NCI-H524 (cell line): Measurements from ENCODE around the gene UBA7.
"Not testable (repeated sequence)": the region's sequence is repeated elsewhere in the genome, so short reads cannot be mapped to it uniquely, and the experiment has no call there.

Experiments
- DNase-seq, 2 experiments: peaks; one replicate each; lab custom pipeline; 2025; lab: John Stamatoyannopoulos, UW

Gene UBA7, protein sequence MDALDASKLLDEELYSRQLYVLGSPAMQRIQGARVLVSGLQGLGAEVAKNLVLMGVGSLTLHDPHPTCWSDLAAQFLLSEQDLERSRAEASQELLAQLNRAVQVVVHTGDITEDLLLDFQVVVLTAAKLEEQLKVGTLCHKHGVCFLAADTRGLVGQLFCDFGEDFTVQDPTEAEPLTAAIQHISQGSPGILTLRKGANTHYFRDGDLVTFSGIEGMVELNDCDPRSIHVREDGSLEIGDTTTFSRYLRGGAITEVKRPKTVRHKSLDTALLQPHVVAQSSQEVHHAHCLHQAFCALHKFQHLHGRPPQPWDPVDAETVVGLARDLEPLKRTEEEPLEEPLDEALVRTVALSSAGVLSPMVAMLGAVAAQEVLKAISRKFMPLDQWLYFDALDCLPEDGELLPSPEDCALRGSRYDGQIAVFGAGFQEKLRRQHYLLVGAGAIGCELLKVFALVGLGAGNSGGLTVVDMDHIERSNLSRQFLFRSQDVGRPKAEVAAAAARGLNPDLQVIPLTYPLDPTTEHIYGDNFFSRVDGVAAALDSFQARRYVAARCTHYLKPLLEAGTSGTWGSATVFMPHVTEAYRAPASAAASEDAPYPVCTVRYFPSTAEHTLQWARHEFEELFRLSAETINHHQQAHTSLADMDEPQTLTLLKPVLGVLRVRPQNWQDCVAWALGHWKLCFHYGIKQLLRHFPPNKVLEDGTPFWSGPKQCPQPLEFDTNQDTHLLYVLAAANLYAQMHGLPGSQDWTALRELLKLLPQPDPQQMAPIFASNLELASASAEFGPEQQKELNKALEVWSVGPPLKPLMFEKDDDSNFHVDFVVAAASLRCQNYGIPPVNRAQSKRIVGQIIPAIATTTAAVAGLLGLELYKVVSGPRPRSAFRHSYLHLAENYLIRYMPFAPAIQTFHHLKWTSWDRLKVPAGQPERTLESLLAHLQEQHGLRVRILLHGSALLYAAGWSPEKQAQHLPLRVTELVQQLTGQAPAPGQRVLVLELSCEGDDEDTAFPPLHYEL

DNA sequence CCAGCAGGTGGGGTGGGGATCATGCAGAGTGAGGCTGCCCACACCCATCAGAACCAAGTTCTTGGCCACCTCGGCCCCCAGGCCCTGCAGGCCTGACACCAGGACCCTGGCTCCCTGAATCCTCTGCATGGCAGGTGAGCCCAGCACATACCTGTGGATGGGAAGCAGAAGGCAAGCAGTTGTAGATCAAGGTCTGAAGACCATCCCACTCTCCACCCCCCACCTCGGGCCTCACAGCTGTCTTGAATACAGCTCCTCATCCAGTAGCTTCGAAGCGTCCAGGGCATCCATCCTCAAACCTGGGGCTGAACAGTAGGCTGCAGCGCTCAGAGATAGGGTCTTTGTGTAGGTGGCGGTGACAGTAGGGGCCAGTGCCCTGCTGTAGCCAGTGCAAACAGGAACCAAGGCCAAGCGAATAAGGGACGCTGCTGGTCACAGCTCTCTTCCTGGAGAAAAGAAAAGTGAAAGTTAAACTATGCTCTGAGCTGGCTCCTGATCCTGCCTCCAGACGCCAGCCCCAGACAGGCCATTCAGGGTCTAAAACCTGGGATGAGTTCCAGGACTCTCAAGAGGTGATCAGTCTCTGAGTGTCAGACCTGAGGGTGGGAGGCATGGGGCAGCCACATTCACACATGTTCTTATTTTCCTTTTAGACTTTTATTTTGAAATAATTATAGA, at the start of gene UBA7:
Gene UBA7, minus strand, starts transcription at position 457 of the 678 bp plus-strand sequence. Its CDS starts 166 bp downstream, at position 291.
- DNase-seq: no peak

DNA sequence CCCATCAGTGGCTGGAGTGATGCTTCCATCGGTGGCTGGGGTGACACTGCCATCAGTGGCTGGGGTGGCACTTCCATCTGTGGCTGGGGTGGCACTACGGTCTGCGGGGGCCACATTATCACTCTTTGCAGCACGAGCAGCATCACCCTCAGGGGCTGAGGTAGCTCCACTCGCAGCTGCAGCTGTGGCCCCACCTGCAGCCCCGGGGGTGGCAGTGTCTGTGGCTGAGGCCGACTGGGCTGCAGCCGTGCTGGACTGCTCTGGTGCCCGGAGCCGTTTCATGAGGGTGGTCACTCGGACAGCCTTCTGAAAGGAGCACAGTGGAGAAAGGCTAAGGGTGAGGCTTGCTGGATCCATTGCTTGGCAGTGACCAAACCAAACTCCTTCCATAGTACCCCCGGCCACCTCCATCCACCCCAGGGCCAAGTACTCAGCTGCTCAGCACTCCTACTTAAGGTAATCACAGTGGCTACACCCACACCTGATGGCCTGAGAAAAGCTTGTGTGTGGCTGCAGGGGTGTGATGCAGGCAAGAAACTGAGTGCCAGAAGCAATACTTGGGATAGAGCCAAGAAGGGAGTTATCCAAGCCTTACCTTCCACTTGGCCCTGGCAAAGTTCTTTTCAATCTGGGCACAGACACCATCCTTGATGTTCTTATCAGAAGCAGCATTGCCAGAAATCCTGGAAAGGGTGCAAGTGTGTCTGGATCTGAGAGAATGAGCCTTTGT, 46.0 kb upstream of the UBA7 start:
- no peak for DNase-seq

DNA sequence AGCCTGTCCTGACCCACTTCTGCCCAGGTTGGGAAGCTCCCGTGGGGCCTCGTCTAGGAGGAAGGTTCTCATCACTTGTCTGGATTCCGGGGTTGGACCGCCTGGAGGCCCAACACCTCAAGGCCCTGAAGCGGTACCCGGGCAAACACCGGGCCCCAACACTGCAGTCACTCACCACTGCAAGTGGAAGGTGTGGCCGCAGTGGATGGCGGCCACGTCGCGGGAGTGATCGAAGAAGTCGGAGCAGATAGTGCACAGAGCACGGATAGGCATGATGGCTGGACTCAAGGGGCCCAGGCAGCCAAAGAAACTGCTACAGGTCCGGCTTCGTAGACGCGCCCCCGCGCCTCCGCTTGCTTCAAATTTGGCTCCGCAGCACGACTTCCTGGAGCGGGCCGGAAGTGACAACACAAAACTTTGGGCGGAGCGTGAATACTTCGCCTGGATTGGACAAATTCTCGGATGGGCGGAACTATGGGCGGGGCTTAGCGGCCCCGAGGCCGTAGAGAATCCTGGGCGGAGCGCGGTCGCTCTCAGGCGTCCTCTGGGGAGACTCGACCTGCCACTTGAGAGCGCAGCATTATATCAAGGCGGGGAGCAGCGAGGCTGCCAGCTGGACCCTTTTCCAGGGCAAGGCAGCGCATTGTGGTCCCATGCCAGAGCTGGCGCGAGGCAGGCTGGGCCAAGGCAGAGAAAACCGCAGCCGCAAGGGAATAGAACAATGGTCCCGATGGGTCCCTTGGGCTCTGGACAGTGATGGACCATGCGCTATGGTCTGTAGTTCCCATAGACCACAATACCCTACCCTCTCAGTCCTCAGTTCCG, 42.6 kb upstream of the UBA7 start, which contains the start of gene TRAIP:
Gene TRAIP, minus strand, starts transcription at position 384 of the 825 bp plus-strand sequence. Its CDS starts 111 bp downstream, at position 273.
- DNase-seq: peak; percentile 96 to 97

DNA sequence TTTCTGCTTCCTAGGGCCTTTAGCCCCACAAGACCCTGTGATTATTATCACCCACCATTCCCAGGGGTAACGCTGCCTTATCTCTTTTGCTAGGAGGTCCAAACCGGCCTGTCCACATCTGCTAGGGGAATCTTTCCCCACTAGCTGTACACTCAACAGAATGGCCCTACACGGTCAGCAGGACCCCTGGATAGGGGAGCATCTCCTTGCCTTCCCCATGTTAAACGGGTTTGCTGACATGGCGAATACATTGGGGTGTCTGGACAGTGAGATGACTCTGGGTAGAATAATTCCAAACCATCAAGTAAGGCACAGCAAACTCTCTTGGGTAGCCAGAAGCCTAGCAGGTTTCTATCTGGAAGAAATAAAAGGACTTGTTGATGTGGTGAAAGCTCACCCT, 41.9 kb upstream of the UBA7 start:
- no peak for DNase-seq

DNA sequence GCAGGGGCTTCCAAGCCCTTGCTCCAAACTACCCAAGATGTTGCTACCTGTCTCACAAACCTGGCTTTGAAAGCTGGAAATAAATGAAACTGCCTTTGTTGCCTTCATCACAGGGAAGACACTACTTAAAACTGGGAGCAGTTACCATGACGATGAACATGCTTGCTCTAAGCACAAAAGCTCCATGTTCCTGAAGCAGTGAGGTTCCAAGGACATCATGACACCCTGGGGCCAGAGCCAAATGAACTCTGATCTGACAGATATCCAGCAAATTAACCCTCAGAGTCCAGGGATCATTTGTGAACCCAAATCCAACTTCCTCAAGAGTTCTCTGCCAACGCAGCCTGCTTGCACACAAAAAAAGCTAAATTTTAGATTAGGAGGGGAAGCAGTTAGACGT, 31.9 kb upstream of the UBA7 start:
- no peak for DNase-seq

DNA sequence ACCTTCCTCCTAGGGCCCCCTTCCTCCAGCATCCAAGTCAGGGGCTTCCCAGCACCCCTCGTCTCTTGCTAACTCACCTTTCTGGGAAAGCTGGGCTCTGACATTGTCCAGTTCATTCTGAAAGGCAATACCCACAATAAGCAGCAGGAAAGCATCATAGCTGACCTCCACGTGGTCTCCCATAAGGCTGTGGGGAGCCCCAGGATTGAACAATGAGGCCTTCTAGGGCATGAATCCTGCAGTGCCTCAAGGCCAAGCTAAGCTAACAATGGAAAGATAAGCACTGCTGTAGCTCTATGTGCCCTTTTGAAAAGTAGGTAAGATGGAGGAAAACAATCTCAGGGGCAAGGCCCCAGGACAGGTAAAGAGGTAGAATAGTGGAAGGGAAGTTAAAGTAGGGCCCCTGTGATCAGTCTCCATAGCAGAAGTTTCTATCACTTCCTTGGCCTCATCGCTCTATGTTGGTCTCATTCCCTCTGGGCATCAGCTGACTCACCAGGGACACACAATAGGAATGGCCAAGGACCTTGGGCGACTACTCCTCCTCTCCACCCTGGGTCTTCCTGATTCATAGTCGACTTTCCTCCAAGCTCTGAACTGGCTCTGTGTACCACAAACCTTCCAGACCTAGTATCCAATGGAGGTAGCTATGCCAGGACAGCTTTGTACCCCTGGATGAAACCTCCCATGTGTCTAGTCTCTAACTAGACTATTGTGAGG, 30.9 kb upstream of the UBA7 start:
- no peak for DNase-seq

DNA sequence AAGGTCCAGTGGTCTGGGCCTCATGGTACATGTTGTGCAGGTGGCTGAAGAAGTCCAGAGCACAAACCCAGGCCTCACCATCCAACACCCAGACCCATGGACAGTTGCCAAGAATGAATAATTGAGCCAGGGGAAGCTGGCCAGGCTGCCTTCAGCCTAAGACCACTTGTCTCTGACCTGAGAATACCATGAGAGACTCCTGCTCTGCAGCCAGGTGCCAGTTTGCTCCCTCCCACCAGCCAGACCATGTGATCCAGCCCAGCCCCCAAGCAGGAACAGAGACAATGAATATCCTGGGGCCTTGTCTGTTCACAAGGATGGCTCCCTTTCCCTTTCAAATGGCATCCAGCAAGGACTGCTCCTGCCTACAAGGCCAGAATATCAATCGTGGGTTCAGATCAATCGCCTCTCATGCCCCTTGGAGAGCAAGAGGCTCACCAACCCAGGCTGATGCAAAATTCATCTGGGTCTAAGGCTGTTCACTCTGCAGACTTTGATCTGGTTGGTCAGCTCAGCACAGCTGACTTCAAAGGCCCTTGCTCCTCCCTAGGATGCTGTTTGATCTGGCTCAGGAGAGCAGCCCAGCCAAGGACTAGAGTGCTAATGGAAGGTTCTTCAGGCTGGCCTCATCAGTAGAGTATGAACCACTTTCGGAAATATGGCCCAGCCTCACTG, 29.2 kb upstream of the UBA7 start:
- DNase-seq: no peak

DNA sequence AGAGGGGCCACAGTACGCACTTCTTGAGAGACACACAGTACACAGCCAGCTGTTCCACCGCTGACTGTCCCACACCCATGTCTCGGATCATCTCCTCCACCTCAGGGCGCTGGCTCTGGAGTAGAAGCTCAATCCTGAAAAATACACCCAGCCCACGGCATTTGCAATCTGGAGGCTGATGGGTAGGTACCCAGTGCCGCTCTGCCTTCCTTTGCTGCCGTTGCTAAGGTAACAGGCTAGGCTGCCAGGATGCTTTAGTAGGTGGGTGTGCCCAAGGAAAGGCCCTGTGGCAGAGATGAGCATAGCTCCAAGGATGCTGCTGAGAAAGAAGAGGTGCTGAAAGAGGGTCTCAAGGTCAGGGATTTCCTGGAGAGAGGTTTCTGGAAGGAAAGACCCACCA, 28.1 kb upstream of the UBA7 start:
- no peak for DNase-seq

DNA sequence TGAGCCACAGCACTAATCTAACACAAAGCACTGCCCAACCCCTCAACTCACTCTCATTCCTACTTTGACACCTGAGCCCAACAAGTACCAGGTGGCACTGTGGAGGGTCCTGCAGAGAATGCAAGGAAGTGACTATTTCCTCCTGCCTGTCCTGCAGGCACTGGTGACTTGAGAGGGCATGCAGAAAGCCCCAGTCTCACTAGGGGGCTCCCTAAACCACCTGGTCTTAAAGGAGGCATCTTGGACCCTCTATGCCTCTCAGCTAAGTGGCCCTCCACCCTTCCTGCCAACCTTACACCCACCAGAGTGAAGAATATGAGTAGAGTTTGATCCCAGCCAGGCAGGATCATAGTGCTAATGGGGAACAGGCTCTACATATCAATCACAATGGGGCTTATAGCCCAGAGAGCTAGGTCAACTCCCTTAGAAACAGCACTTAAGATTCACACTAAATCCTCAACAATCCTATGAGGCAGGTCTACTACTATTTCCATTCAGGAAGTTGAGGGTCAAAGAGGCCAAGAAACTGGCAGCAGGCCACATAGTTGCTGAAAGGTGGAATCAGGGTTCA, 27.5 kb upstream of the UBA7 start:
- peak; percentile 4 to 71 for DNase-seq

DNA sequence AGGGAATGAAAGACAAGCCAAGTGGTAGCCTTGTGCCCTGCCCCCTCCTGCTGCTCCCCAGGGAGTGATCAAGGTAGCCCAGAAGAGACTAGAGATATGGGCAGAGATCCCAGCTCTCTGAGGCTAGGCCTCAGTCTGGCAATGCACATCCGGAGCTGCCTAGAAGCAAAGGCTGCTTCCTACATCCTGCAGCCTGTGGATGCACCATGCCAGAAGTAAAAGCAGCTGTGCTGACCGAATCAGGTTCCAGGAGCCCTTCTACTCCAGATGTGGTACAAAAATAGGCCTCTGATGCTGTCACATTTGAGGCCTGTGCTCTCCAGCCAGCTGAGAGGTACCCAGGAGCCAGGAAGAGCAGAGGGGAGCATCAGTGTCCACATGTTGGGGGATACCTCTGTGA, 26.6 kb upstream of the UBA7 start:
- no peak for DNase-seq

DNA sequence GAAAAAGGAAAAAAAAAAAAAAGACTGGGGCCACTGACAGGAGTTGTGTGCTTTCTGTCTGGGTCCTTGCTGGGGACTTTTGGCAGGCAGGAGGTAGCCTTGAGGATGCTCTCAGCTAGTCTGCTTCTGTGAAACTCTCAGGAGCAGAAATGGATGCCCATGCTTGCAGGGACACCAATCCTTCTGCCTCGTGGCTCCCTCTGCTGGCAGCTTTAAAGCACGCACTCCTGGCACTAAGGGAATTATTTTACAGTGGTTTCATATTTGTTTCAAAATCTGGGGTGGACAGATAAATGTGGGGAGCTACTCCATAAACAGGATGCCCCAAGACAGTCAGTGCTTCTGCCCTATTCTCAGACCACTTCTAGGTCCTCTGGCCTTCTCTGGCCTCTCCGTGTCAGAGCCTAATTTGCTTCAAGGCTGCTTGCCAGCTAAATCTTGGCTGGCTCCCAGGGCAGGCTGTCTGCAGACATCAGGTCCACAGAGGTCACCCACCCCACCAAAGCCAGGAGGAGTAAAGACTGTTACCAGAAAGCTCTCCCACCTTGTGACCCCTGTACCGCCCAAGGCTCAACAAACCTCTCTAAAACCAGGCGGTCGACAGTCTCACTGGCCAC, 25.5 kb upstream of the UBA7 start:
- peak; percentile 30 to 66 for DNase-seq

DNA sequence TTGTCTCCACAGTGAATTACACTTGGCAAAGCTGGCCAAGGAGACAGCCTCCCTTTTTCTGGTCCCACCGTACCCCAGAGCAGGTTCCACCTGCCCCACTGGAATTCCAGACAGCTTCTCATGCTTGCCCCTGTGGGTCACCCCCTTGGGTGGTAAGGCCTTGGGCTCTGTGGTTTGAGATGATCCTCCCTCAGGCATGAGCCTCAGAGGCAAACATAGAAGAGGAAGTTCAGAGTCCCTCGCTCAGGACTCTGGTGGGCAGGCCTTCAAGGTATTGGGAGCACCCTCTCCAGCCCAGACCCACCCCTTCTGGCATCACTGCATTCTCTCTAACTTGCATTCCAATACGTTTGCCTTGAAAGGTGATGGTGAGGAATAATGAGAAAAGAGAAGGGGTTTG, 17.6 kb upstream of the UBA7 start:
- DNase-seq: no peak

DNA sequence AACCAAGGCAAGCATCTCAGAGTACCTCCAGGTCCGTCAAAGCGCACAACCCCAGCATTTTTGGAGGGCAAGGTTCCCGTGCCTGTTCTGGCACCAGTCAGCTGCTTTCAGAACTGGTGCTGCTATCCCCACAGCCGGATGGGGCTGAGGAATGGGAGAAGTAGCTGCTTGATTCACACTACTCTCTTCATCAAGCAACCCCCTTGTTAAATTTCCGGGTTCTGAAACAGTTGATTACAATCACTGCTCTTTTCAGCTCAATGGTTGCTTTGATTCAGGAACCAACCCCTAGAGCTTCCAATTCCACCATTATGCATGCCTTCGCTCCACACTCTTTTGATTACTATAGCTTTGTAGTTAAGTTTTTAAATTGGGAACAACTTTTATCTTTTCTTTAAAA, 12.3 kb upstream of the UBA7 start:
- no peak for DNase-seq

DNA sequence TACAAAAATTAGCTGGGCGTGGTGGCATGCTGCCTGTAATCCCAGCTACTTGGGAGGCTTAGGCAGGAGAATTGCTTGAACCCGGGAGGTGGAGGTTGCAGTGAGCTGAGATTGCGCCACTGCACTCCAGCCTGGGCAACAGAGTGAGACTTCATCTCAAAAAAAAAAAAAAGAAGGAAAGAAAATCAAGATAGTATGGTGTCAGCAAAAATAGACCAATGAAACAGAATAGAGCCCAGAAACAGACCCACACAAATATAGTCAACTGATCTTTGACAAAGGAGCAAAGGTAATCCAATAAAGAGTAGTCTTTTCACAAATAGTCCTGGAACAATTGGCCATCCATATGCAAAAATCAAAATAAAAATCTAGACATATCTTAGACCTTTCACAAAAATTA, 9.4 kb upstream of the UBA7 start:
- not testable (repeated sequence) for DNase-seq

DNA sequence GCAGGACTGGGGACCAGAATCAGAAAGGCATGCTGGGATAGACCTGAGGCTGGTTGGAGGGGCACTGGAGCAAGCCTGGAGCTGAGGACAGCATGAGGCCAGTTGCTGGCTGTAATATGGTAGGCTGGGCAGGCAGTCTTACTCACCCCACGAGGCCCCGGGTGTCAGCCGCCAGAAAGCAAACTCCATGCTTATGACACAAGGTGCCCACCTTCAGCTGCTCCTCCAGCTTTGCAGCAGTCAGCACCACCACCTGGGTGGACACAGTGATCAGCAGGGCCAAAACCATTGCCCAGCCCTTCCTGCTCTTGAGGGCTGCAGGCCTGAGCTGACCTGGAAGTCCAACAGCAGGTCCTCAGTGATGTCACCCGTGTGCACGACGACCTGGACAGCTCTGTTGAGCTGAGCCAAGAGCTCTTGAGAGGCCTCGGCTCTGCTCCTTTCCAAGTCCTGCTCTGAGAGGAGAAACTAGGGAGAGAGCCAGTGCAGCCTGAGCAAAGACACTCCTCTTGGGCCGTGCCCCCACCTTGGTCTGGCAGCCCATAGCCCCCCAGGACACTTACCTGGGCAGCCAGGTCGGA, 747 bp downstream of the UBA7 start:
- no peak for DNase-seq

DNA sequence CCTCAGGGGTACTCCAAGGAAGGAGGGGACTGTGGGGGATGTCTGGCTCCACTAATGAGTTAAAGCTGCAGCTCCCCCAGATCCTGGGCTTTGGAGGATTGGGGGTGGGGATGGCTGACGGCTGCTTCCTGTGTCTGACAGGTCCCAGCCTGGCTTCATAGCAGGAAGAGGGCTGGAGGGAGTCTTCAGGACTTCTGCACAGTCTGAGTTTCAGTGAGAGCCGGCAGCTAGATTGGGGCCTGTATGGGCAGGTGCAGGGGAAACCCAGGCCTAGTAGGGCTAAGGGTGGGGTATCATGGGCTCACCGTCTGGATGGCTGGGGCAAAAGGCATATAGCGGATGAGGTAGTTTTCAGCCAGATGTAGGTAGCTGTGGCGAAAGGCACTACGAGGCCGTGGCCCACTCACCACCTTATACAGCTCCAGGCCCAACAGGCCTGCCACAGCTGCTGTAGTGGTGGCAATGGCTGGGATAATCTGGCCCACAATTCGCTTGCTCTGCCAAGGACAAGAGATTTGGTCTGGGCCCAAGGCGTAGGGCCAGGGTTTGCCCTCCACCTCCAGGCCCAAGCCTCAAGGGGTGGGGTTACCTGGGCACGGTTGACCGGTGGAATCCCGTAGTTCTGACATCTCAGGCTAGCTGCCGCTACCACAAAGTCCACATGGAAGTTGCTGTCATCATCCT, 6.2 kb downstream of the UBA7 start:
- no peak for DNase-seq

DNA sequence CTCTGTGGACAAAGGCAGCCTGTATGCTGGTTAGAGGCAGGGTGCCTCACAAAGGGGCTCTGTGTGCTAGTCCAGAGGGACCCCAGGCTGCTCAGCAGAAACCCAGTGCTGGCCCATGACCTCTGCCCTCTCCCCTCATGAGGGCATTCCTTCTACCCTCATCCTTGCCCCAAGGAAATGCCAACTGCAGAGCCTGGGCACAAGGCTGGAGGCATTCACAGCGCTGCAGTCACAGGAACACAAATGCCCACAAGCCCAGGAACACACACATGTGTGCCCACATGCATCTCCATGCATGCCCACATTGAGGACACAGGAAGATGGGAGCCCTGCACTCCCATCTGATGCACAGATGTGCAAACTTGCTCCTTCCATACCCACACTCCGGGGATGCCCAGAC, 6.9 kb downstream of the UBA7 start:
- no peak for DNase-seq
